ENCODE results near the gene TFAP2A. TPM values are rescaled to one million over a fixed set of nuclear protein-coding genes. Genes with fewer than 3 reads are reported as not detected.

Gene TFAP2A
- total and polyA plus RNA-seq, 2 experiments from 2014 or later, result 0.17 TPM; not detected in 1

- H3K9me3 ChIP-seq (ENCODE audit: low read depth), result no peaks in the 10 kb centered on the region
- no peak for DNase-seq (ENCODE audit: low read depth in 1 of 2, low spot score in 1 of 2)
- no peaks in the 10 kb centered on the region for H3K36me3 ChIP-seq
- no peak overlapping the region for H3K4me3 ChIP-seq
- no peak overlapping the region for H3K27ac ChIP-seq
- H3K27me3 ChIP-seq, result peaks cover 100% of the 10 kb centered on the region
- peaks cover 5% of the 10 kb centered on the region for H3K4me1 ChIP-seq (ENCODE audit: low read depth)
- TF ChIP-seq CTCF (IDR thresholded peaks at IDR 0.05; ENCODE audit: low read depth, low read length), result no peak
These were observed 1.5 kb downstream of the TFAP2A start for GRCh38 chr6:10413262-10413849.

DNA sequence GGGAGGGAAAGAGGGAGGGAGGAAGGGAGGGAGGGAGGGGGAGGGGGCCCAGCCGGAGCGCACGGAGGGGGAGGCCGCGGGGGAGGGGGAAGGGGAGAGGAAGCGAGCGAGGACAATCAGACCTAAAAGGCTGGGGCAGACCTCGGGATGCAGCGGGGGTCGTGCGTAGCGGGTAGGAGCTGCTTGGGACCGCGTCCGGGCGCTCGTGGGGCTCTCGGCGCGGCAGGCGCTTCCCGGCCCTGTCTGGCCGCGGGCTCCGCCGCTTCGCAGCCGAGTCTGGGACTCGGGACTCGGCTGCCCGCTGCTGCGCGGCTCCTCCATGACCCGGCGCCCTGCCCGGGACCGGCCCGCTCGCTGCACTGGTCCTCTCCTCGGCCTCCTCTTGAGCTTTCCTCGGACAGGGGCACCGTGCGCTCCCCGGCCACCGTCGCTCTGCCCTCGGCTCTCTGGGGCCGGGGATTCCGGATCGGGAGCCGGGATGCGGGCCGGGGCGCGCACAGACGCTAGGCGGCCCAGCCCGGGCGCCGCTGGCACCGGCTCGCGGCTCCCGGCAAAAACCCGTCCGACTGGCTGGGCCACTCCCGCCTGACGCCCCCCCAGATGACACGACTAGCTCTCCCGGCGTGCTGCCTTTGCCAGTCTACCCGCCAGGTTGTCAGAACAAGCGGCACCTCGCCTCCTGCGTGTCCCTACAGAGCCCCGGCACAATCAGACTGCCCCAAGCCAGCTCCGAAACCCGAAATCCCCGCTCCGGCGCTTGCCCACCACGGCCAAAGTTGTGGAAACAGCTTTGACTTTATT is 2.2 kb downstream of the TFAP2A start:
- Histone ChIP-seq H3K27me3 (peaks cover 100% of the 10 kb centered on the region), H3K9me3 (ENCODE audit: low read depth) (no peaks in the 10 kb centered on the region), H3K4me3 (peak overlapping the region; percentile 27), H3K36me3 (no peaks in the 10 kb centered on the region), H3K4me1 (ENCODE audit: low read depth) (peaks cover 5% of the 10 kb centered on the region), H3K27ac (no peak overlapping the region)
- peak in 1 of 2 donors; percentile 47 for DNase-seq (ENCODE audit: low read depth in 1 of 2, low spot score in 1 of 2)
- peak; percentile 5 for TF ChIP-seq CTCF (IDR thresholded peaks at IDR 0.05; ENCODE audit: low read depth, low read length)

- peaks cover 5% of the 10 kb centered on the region for H3K4me1 ChIP-seq (ENCODE audit: low read depth)
- no peak overlapping the region for H3K27ac ChIP-seq
- no peak for TF ChIP-seq CTCF (IDR thresholded peaks at IDR 0.05; ENCODE audit: low read depth, low read length)
- peak in 1 of 2 donors; percentile 71 for DNase-seq (ENCODE audit: low read depth in 1 of 2, low spot score in 1 of 2)
- peak overlapping the region; percentile 27 for H3K4me3 ChIP-seq
- peaks cover 100% of the 10 kb centered on the region for H3K27me3 ChIP-seq
- no peaks in the 10 kb centered on the region for H3K9me3 ChIP-seq (ENCODE audit: low read depth)
- H3K36me3 ChIP-seq, result no peaks in the 10 kb centered on the region
These were observed 2.9 kb downstream of the TFAP2A start for GRCh38 chr6:10411971-10412460.

GRCh38 chr6:10411131-10411970 is 3.5 kb downstream of the TFAP2A start:
- Histone ChIP-seq H3K27me3 (peaks cover 100% of the 10 kb centered on the region), H3K27ac (no peak overlapping the region), H3K4me3 (peak overlapping the region; percentile 27), H3K36me3 (no peaks in the 10 kb centered on the region), H3K4me1 (ENCODE audit: low read depth) (peaks cover 5% of the 10 kb centered on the region), H3K9me3 (ENCODE audit: low read depth) (no peaks in the 10 kb centered on the region)
- DNase-seq (ENCODE audit: low read depth in 1 of 2, low spot score in 1 of 2), result no peak
- no peak for TF ChIP-seq CTCF (IDR thresholded peaks at IDR 0.05; ENCODE audit: low read depth, low read length)

Measured in cardiac muscle cell (in vitro differentiated cells and primary cell).